ENCODE data around the gene IQGAP2. TPM values are rescaled to one million over a fixed set of nuclear protein-coding genes. Genes with fewer than 3 reads are reported as not detected.

Gene IQGAP2
- total RNA-seq, 1 donor from 2014 or later = 8.8 TPM

GRCh38 chr5:76718381-76718832 is 315.3 kb downstream of the IQGAP2 start:
- Mint-ChIP-seq H3K4me3 (ENCODE audit: unreplicated experiment) (peak overlapping the region; percentile 84), H3K36me3 (ENCODE audit: unreplicated experiment) (peaks cover 7% of the 10 kb centered on the region), H3K4me1 (ENCODE audit: unreplicated experiment) (peaks cover 60% of the 10 kb centered on the region), H3K27me3 (ENCODE audit: unreplicated experiment) (no peaks in the 10 kb centered on the region), H3K9me3 (ENCODE audit: unreplicated experiment) (no peaks in the 10 kb centered on the region), H3K27ac (ENCODE audit: unreplicated experiment) (peak overlapping the region; percentile 69)
- no peak for TF ChIP-seq CTCF (IDR thresholded peaks at IDR 0.05)
- DNase-seq (ENCODE audit: extremely low spot score, unreplicated experiment) = no peak

GRCh38 chr5:76718880-76719279 is 315.8 kb downstream of the IQGAP2 start:
- Mint-ChIP-seq H3K27me3 (ENCODE audit: unreplicated experiment) (no peaks in the 10 kb centered on the region), H3K36me3 (ENCODE audit: unreplicated experiment) (peaks cover 10% of the 10 kb centered on the region), H3K27ac (ENCODE audit: unreplicated experiment) (peak overlapping the region; percentile 69), H3K4me3 (ENCODE audit: unreplicated experiment) (peak overlapping the region; percentile 84), H3K4me1 (ENCODE audit: unreplicated experiment) (peaks cover 64% of the 10 kb centered on the region), H3K9me3 (ENCODE audit: unreplicated experiment) (no peaks in the 10 kb centered on the region)
- DNase-seq (ENCODE audit: extremely low spot score, unreplicated experiment) = no peak
- no peak for TF ChIP-seq CTCF (IDR thresholded peaks at IDR 0.05)

- peaks cover 73% of the 10 kb centered on the region for H3K4me1 Mint-ChIP-seq (ENCODE audit: unreplicated experiment)
- peaks cover 10% of the 10 kb centered on the region for H3K36me3 Mint-ChIP-seq (ENCODE audit: unreplicated experiment)
- H3K4me3 Mint-ChIP-seq (ENCODE audit: unreplicated experiment) = no peak overlapping the region
- H3K27me3 Mint-ChIP-seq (ENCODE audit: unreplicated experiment) = no peaks in the 10 kb centered on the region
- no peak for TF ChIP-seq CTCF (IDR thresholded peaks at IDR 0.05)
- H3K9me3 Mint-ChIP-seq (ENCODE audit: unreplicated experiment) = no peaks in the 10 kb centered on the region
- no peak for DNase-seq (ENCODE audit: extremely low spot score, unreplicated experiment)
- peak overlapping the region; percentile 69 for H3K27ac Mint-ChIP-seq (ENCODE audit: unreplicated experiment)
Observed at GRCh38 chr5:76720988-76721569, 318.0 kb downstream of the IQGAP2 start.

GRCh38 chr5:76723266-76723665 is 320.2 kb downstream of the IQGAP2 start:
- peaks cover 2% of the 10 kb centered on the region for H3K9me3 Mint-ChIP-seq (ENCODE audit: unreplicated experiment)
- H3K27ac Mint-ChIP-seq (ENCODE audit: unreplicated experiment) = peak overlapping the region; percentile 93
- H3K4me1 Mint-ChIP-seq (ENCODE audit: unreplicated experiment) = peaks cover 57% of the 10 kb centered on the region
- H3K36me3 Mint-ChIP-seq (ENCODE audit: unreplicated experiment) = peaks cover 9% of the 10 kb centered on the region
- DNase-seq (ENCODE audit: extremely low spot score, unreplicated experiment) = no peak
- H3K4me3 Mint-ChIP-seq (ENCODE audit: unreplicated experiment) = no peak overlapping the region
- TF ChIP-seq CTCF (IDR thresholded peaks at IDR 0.05) = no peak
- no peaks in the 10 kb centered on the region for H3K27me3 Mint-ChIP-seq (ENCODE audit: unreplicated experiment)

GRCh38 chr5:76723906-76724305 is 320.8 kb downstream of the IQGAP2 start:
- Mint-ChIP-seq H3K4me1 (ENCODE audit: unreplicated experiment) (peaks cover 51% of the 10 kb centered on the region), H3K36me3 (ENCODE audit: unreplicated experiment) (peaks cover 9% of the 10 kb centered on the region), H3K4me3 (ENCODE audit: unreplicated experiment) (peak overlapping the region; percentile 22), H3K27ac (ENCODE audit: unreplicated experiment) (peak overlapping the region; percentile 93), H3K27me3 (ENCODE audit: unreplicated experiment) (no peaks in the 10 kb centered on the region), H3K9me3 (ENCODE audit: unreplicated experiment) (peaks cover 4% of the 10 kb centered on the region)
- TF ChIP-seq CTCF (IDR thresholded peaks at IDR 0.05) = no peak
- no peak for DNase-seq (ENCODE audit: extremely low spot score, unreplicated experiment)
